ENCODE results near the gene HOXB9. TPM values are rescaled to one million over a fixed set of nuclear protein-coding genes. Genes with fewer than 3 reads are reported as not detected.
A peak's percentile ranks its signal among the peaks of the same experiment; 100 is the strongest.

Gene HOXB9
- total and polyA plus RNA-seq, 9 of the 15 experiments (the other 6 are each of a cell fraction or from before 2014, with no cell fraction given) = 3.1 to 196 (median 77.6) TPM

- TF ChIP-seq HDAC1 (IDR thresholded peaks at IDR 0.05) = 0 out of 4 replicates have a peak, but pooled peaks of 1 of the 2 experiments have one; percentile 15
- peak; percentile 67 for TF ChIP-seq CHD1 (IDR thresholded peaks at IDR 0.05; ENCODE audit: low read length)
- TF ChIP-seq MEF2A (IDR thresholded peaks at IDR 0.05; ENCODE audit: control insufficient read depth, low read depth, low read length) = no peak
- TF ChIP-seq SMARCA4 (IDR thresholded peaks at IDR 0.05) = 0 out of 2 replicates have a peak, but pooled peaks have one; percentile 9
- 0 out of 2 replicates have a peak, but pooled peaks have one; percentile 35 for TF ChIP-seq ZBTB17 (CRISPR knock-in tag; IDR thresholded peaks at IDR 0.05)
- no peak for TF ChIP-seq CEBPG (CRISPR knock-in tag; IDR thresholded peaks at IDR 0.05)
- TF ChIP-seq CEBPG (tag; conservative IDR thresholded peaks at IDR 0.05 in 1 of 2, IDR thresholded peaks at IDR 0.05 in 1 of 2) = no peak
- TF ChIP-seq SIN3A (IDR thresholded peaks at IDR 0.05; ENCODE audit: borderline replicate concordance in 2 of 2, control insufficient read depth in 1 of 2, low read depth in 2 of 2, low read length in 2 of 2) = 0 out of 4 replicates have a peak, but pooled peaks of 1 of the 2 experiments have one; percentile 24
- 0 out of 2 replicates have a peak, but pooled peaks have one; percentile 22 for TF ChIP-seq ATF4 (CRISPR knock-in tag; IDR thresholded peaks at IDR 0.05)
- peak; percentile 65; the same call in 1 of the 2 replicates for TF ChIP-seq MTA1 (IDR thresholded peaks at IDR 0.05; ENCODE audit: borderline replicate concordance)
- TF ChIP-seq RBFOX2 (IDR thresholded peaks at IDR 0.05; ENCODE audit: low read depth, low read length) = peak; percentile 71
- TF ChIP-seq MLLT1 (IDR thresholded peaks at IDR 0.05) = peak; percentile 66 to 85; a peak in 3 of 4 replicates
- no peak for TF ChIP-seq MAFF (IDR thresholded peaks at IDR 0.05; ENCODE audit: low read length)
- TF ChIP-seq NR2F6 (CRISPR knock-in tag; IDR thresholded peaks at IDR 0.05) = 0 out of 2 replicates have a peak, but pooled peaks have one; percentile 19
- peak; percentile 32 for TF ChIP-seq TBP (optimal IDR thresholded peaks at IDR 0.05; ENCODE audit: low read depth, low read length)
- TF ChIP-seq ZNF695 (CRISPR knock-in tag; IDR thresholded peaks at IDR 0.05) = 0 out of 2 replicates have a peak, but pooled peaks have one; percentile 54
- peak in 1 of 3 experiments; percentile 10; a peak in 1 of 6 replicates for TF ChIP-seq ZBTB11 (CRISPR knock-in tag; IDR thresholded peaks at IDR 0.05)
- TF ChIP-seq THAP12 (CRISPR knock-in tag; IDR thresholded peaks at IDR 0.05) = 0 out of 2 replicates have a peak, but pooled peaks have one; percentile 19
Observed at GRCh38 chr17:48578616-48579470, 47.3 kb downstream of the HOXB9 start (continued).

All from K562 (cell line).